GM19328 (cell line): ENCODE measurements around the gene FST.

Source experiments
- ATAC-seq: cut with Tn5 transposase; IDR thresholded peaks from one replicate; pipeline ENCODE4 v1.9.1; 2021; ENCODE audit warnings: mild to moderate bottlenecking, moderate library complexity; ENCODE audit not compliant: unreplicated experiment

Gene FST, protein sequence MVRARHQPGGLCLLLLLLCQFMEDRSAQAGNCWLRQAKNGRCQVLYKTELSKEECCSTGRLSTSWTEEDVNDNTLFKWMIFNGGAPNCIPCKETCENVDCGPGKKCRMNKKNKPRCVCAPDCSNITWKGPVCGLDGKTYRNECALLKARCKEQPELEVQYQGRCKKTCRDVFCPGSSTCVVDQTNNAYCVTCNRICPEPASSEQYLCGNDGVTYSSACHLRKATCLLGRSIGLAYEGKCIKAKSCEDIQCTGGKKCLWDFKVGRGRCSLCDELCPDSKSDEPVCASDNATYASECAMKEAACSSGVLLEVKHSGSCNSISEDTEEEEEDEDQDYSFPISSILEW

DNA sequence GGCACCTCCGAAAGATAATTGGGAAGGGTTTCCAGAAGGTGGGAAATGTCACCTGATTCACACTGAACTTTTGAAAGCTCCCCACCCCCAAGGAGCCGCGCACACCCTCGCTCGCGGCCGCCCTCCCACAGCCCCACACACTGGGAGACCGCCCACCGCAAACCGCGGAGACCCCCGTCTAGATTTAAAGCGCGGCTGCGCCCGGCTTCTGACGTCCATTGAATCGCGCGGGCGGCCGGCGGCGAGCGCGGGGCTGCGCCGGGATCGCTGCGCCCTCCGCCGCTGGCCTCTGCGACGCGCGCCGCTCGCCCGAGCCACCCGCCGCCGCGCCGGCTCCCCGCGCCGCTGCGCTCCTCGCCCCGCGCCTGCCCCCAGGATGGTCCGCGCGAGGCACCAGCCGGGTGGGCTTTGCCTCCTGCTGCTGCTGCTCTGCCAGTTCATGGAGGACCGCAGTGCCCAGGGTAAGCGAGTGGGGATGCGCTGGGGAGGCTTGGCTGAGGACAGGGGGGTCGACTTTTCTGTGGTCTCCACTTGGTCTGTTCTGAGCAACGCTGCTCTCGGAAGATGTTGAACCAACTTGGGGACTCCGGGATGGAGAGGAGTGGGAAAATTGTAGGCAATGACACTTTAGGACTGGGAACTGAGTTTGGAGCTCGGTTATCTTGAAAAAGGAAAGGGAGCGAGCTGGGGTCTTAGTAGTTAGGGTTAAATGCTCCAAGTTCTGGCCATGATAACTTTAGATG is at the start of gene FST:
FST (plus strand) TSS at position 214 of the 743 bp plus-strand sequence; CDS start at position 377, 163 bp downstream.
- ATAC-seq = no peak

DNA sequence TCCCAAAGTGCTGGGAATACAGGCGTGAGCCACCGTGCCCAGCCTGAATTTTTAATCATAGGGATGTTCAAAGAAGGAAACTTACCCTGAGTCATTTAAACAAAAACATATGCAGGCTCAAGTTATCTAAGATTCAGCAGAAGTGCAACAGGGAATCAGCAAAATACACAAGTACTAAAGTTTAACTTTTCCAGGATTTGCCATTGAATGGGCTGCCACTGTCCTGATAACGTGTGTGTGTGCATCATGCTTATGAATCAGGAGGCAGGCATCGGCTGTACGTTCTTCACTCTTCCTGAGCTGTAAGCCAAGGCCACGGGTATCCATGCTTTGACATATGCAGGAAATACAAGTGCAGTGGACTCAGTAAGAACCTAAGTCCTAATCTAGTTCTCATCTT is 48.8 kb upstream of the FST start:
- no peak for ATAC-seq

DNA sequence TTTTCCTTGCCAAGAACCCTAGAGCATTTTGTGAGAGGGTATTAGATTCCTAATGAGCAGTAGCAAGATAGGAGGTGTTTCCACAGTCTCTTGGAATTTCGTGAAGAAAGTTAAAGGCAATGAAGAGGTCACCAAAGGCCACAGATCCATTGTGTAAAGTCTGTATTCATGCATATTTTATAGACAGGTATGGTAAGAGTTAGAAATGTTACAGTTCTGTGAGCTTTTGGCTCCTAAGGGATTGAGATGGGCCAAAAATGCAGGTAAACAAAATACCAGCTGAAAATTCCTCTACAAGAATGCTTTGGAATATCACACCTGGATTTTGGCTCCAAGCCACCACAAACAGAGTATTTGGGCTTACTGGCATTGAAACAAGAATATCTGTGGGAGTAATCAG is 47.4 kb upstream of the FST start:
- ATAC-seq = no peak

DNA sequence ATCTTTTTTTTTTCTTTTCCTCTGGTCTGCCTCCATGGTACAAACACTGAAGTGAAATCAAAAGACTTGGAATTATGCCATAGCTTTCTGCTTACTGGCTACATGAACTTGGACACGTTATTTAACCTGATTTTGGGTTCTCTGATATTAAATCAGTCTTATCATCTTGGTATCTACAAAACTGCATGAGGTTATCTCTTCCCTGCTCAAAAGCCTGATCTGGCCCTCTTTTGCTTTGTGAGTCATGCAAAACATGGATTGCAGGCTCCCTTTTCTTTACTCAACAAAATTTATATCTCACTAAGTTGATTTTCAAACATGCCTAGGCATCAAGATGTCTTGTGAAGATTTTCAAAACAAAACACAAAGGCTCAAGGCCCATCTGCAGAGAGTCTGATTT is 45.9 kb upstream of the FST start:
- no peak for ATAC-seq

DNA sequence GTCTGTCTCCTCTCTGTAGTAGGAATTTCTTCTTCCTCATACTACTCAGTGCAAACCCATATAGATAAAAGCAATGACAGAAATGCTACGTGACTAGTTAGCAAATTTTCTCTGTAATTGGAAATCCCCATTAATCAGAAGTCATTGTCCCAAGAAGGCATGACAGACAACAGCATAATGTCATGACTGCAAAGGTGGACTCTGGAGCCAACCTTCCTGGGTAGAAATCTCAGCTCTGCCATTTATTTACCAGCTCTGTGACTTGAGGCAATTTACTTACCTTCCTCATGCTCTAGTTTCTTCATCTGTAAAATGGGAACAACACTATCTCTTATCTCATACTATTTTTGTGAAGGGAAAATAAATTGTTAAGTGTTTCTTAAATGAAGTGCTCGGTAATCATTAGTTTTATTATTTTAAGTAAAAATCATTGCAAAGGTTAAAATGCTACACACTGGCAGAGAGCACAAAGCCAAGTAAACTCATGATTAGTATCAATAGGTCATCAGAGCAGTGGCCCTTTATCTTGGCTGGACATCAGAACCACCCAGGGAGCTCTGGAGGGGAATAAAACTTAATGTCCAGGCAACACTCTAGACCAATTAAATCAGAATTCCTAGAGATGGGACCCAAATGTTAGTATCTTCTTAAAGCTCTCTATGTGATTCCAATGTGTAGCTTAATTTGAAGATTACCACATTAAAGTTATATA is 43.8 kb upstream of the FST start:
- no peak for ATAC-seq

DNA sequence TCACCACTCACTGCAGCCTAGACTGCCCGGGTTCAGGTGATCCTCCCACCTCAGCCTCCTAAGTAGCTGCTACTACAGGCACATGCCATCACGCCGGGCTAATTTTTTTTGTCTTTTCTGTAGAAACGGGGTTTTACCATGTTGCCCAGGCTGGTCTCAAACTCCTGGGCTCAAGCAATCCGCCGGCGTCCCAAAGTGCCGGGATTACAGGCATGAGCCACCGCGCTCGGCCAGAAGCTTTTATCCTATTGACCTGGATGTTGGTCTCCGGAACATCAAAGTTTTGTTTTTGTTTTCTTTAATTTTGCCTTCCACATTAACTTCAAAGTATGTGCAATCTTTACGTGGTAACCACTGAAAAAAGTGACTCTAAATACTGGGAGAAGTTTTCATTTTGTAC is 42.4 kb upstream of the FST start:
- ATAC-seq = no peak

DNA sequence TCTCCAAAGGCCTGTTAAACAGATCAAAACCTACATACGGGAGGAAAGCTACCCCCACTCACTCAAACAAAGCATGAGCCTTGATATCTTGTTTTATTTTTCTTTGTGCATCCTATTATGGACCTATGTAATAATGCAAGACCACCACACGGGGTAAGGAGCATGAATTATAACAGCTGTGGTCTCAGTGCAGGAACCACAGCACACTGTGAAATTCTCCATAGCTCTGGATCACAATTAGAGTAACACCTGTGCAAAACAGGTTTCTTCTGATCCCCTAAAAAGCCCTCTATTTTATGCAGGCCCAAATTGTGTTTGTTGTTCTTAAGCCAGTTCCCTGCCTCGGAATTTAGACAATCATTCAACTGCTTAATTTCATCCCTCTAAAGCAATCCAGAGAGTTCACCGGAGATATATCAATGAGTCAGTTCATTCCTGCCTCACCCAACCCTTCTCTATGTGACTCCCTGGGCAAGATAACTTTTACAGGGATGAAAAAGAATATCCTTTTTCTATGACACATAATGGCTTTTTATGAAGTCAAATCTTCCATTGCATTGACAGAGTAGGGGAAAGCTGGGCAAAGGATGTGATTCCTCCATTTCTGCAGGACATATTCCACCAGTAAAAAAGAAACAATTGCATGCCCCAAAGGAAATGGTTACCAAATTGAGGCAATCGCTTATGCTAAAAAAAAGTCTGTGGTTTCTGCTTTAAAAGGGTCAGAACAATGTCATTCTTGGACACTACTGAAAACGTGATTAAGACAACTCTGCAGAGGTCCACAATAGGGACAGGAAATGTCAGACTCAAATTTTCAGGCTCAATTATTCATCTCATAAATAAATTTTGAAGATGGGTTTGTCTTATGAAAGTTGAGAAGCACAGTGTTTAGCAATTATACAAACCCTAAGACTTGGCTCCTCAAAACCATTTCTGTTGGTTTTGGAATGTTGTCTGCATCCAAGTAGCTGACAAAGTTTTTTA is 41.6 kb upstream of the FST start:
- ATAC-seq = no peak

DNA sequence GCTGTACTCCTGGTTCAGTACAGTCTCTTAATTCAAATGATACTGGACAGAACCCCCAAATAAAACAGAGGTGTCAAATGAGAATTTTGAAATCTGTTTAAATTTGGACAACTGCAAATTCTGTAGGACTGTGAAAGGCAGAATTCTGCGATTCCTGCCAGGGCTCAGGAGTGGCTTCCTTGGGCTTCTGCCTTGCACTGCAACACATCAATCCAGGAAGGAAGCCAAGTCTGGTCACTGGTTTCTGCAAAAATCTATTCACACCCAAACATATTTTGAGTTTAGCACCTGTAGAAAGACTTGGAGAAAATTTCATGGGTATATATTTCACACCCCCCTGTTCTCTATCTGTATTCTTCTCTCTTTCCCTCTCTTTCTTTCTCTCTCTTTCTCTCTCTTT is 37.5 kb upstream of the FST start:
- ATAC-seq = no peak

DNA sequence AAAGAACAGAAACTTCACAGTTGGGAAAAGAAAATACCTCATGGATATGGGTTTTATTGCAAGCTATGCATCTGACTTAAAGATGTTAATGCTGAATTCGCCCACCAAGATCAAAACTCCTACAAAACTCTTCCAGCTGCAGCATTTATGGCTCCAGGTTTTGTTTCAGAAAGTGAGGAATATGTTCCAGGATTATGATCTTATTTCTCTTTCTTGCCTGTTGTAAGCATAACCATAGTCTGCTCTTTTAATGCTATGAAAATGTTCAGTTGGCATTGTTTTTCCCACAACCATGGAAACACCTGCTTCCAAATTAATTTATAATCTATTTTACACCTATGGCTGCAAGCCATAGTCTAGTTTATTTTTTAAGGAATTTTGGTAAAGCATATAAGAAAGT is 34.9 kb upstream of the FST start:
- ATAC-seq = no peak

DNA sequence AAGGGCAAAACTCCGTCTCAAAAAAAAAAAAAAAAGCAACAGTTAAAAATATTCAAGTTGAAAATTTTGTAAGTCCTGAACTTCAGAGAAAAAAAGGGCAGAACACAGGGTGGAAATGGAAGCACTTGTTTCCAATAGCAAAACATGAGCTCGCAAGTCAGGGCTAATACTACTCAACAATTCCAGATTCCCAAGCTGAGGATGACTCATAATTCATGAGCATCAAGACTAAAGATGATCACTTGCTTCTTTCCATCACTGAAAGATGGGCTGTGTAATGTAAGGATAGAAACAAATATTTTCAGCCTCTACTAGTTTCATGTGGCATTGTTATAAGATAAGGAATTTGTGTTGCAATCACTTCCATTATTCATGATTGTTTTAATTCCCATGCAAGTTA is 33.5 kb upstream of the FST start:
- ATAC-seq = no peak

DNA sequence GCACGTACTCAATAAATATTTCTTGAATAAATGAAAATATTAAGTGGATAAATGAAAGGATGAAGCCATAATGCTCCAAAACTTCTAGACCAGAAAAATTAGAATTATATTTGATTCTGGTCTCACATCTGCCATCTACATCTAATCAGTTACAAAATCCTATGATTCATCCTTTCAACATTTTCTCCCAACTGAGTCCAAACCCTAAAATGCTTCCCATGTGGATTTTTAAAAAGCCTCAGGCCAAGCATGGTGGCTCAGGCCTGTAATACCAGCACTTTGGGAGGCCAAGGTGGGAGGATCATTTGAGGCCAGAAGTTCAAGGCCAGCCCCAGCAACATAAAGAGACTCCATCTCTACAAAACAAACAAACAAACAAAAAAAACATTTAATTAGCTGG is 31.6 kb upstream of the FST start:
- ATAC-seq = no peak

DNA sequence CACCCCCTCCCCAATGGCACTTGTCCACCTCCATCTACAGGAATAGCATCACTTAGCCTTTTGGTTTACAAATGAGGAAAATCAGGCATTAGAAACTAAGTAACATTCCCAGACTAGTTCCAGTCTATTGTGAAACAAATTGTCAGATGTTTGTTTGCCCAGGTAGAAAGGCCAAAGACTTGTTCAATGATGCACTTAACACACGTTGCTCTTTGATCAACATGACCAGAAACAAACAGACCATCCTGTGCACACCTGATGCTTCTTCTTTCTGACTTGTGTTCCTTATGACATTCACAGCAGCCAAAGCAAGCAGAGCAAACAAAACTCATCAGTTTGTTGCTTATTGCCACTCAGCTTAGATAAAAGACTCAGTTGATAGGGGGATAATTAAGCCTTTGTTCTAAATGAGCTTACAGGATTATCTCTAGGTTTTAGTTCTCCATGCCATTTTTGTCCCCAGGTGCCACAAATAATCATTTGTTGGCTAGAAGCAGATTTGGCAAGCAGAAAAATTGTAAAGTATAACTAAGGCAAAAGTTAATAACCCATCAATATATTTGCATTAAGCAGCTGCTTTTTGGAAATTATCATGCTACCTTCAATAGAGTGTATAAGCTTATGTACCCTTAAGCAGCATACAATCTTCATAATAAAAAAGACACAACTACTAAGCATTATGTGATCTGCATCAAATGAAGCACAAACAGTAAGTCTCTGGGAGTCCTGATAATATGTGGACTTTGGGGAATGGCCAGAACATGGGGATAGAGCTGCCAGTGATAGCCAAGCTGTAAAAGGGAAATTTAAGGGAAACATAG is 26.3 kb upstream of the FST start:
- ATAC-seq = no peak

DNA sequence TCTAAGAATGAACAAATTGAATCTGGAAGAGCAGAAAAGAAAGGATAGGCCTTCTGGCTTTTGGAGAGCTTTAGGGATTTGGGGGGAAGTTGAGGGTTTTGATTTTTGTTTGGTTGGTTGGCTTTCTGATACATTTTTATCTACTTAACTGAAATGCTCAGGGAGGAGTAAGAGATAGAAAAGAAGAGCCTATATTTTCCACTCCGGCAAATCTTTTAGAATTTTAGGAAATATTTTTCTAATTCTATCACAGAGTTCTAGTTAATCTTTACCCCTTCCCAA is 25.8 kb upstream of the FST start:
- no peak for ATAC-seq

DNA sequence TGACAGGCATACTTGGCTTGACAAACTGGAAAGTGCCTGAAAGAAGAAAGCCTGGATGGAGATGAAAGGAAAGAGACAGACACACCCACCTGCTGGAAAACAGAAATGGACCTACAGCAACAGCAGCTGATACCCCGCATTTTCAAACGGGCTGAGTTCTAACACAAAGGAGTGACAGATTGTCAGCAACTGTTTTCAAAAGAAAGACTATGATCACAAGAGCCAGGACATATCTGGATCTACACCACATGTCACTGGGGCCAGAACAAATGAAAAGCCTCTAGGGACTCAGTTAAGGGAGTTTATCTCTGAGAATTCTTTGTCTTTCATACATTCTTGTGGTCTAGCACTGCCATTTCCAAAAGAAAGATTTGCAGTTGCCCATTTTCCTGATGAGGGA is 24.1 kb upstream of the FST start:
- no peak for ATAC-seq

DNA sequence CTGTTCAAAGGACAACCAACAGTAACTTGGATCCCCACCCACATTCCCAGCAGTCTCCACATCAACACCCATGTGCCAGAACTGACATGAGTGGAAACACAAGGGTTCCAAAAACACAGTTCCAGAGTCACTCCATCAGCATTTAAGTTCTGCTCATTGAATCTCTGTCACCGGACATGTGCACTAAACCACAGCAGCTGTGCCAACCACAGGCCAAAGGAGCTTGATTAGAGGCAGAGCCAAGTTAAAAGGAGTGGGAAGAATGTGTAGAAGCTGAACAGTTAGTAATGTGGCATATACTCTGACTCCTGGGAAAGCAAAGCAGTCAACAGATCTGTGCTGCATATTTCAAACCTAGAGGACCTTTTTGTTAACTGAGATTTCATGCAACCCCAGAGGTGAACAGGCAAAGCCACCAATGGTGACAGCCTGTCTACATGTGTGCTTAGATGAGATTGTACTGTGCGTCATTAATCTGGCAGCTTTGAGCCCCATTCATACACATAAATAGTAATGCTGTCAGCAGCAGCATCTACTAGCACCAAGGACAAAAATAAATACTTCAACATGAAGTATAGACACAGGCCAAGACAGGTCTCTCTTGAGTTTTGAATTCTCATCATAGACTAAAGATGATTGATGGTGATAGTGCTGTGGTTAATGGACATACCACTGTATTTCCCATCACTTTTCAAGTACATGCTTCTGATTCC is 16.4 kb upstream of the FST start:
- ATAC-seq = no peak

DNA sequence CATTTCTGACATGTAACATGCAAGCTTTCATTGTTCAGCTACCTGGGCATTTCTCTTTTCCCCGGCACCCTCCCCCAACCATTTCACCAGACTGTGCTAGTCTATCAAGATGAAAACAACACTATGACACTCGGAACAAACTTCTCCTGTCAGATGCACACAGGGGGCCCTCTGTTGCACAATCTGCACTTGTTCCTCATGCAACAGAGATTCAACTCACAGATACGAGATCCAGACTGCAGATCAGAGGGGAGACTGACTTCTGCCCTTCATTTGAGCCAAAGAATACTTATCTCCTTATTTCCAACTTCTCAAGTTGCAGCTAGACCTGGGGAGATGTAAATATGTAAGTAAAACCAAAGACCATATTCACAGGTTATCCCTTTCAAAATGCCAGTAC is 15.7 kb upstream of the FST start:
- ATAC-seq = no peak

DNA sequence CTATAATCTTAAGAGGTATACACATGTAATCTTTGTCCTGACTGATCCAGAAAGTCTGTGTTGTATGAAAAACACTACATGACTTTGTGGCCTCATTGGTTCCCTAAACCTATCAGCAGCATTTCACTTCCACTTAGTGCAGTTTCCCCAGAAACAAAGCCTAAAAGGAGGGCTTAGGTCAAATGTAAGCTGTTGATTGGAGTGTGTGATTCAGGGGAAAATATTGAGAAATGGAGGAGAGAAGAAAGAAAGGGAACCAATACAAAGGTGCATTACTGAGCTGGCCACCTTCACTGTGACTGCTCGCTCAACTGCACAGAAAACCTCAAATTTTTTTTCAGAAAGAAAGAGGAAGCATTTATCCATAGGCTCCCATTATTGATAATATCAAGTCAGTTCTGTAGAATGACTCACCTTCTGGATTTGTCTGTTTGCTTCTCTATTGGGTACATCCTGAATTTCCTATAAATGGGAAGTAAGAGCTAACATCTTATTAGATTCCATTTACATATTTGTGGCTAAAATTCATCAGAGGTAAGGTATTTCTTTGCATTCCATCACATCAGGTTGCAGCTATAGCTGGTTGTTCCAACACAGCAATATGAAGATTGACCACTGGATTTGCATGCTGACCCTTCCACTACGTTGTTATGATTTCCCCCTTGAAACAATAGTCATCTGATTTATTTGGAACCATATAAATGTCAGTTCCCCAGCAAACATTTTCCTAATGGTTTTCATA is 10.3 kb upstream of the FST start:
- no peak for ATAC-seq

DNA sequence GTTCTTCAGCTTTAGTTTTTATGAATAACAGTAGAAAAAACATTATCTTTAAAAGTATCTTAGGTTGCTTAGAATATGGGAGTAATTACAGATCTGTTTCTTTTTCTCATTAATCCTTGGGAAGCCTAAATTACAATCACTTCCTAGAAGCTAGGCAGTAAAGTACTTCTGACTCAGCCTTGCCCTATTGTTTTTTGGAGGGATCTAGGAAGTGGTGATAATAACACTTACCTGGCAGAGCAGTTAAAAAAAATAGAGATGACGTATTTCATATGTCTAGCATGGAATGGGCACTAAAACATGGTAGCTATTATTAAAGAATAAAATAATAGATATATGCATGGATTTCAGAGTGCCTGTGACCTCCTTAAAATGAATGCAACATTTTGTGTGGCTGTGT is 8.2 kb upstream of the FST start:
- no peak for ATAC-seq
